HG03520 (cell line): ENCODE data around the gene CASK.
"Not testable (repeated sequence)": the region's sequence is repeated elsewhere in the genome, so short reads cannot be mapped to it uniquely, and the experiment has no call there.

Experiments used
- ATAC-seq: cut with Tn5 transposase; IDR thresholded peaks from one replicate; pipeline ENCODE4 v1.9.1; 2021; ENCODE audit warnings: mild to moderate bottlenecking, moderate library complexity; ENCODE audit not compliant: unreplicated experiment

Gene CASK

DNA sequence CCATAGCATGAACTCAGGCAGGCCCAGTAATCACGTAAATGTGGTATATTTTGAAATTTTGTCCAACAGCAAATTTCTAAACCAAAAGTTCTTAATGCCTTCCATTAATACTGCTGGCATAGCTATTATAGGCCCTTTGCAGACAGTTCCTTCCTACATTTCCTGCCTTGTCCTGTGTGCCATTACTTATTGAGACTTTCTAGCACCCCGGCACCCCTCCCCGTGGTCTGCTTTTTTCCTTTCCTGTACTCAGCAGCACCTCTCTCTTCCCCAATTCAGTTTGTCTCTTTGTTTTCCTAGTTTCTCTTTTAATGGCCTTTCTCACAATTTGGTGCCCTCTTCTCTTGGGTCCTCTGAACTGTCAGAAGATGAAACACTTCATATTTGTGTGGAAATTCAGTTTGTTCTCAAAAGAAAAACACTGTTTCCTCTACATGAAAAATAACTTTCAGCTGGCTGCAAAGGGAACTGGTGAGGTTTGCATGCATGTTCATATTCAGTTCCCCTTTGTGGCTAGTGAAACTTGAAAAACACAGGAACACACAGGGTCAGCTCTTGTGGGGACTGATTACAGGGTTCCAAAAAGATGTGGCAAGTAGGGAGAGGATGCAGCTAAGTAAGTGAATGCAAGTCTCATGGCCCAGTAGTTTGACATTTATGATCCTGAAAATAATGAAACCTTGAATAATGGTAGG lies 217.5 kb downstream of the CASK start:
- peak; percentile 86 for ATAC-seq

DNA sequence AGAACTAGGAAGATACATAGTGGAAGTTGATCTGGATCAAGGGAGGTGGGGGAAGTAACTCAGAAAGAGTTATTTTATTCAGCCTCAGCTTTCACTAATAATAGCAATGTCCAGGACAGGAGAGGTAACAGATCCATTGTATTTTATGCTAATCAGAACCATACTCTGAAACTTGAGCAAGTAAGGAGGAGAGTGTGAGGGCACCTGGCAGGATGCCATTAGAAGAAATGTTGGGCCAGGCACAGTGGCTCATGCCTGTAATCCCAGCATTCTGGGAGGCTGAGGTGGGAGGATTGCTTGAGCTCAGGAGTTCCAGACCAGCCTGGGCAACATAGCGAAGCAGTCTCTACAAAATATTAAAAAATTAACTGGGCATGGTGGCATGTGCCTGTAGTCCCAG lies 218.3 kb downstream of the CASK start:
- ATAC-seq, result no peak

DNA sequence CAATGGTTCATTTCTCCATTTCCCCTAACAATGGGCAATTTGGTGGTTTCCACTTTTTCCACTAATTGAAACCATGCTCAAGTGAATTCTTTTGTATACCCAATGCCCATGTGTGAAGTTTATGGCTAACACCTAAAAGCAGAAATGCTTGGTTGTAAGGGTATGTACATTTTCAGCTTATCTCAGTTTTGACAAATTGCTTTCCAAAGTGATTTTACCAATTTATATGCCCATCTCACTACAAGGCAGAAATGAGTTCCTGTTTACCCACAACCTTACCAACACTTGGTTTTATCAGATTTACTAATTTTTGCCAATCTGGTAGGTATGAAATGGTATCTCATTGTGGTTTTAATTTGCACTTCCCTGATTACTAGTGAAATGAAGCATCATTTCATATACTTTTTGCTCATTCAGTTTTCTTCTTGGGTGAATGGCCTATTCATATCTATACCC lies 219.8 kb downstream of the CASK start:
- no peak for ATAC-seq

DNA sequence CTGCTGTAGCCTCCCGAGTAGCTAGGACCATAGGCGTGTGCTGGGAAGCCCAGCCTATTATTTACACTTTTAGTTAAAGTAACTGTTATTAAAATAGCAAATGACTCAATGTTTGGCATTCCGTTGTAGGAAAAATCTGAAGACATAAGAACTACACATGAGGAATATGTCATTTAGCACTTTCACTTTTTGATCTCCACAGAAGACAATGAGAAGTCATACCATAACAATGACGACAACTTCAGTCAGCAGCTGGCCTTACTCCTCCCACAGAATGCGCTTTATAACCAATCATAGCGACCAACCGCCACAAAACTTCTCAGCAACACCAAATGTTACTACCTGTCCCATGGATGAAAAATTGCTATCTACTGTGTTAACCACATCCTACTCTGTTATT lies 227.9 kb downstream of the CASK start:
- no peak for ATAC-seq

DNA sequence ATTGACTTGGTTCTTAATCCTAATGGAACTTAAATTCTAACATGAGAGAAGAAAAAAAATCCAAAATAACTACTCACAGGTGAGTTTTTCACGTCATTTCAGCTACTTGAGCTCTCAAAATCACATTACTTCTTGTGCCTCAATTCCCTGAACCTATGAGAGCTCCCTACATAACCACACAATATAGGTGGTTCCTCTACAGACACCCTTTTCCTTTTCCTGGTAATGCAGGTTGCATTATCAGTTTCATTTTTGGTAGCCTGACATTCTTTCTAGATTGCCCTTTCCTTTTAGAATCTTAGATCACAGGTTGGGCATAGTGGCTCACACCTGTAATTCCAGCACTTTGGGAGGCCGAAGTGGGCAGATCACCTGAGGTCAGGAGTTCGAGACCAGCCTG lies 230.3 kb downstream of the CASK start:
- ATAC-seq, result no peak

DNA sequence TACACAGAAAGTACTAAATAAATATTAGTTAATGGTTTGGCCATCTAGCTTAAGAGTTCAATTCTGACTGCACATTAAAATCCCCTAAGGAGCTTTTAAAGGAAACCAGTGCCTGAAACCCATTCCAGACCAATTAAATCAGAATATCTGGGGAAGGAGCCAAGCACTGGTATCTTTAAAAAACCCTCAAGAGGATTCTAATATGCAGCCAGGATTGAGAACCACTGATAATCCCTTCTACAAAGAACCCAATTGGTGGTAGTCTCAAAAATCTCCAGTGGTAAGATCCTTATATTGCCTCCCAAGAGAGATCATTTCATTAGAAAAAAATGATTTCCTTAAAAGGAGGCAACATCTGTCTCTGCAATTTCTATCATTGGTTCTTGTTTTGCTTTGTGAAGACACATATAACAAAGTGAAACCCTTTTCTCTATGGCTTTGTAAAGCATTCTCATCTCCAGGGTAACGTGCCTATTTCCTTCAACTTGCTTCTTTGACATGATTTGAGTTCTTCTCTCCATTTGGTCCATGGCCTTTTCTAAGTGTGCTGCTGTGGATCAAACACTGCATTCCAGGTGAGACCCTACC lies 231.1 kb downstream of the CASK start:
- ATAC-seq, result no peak

DNA sequence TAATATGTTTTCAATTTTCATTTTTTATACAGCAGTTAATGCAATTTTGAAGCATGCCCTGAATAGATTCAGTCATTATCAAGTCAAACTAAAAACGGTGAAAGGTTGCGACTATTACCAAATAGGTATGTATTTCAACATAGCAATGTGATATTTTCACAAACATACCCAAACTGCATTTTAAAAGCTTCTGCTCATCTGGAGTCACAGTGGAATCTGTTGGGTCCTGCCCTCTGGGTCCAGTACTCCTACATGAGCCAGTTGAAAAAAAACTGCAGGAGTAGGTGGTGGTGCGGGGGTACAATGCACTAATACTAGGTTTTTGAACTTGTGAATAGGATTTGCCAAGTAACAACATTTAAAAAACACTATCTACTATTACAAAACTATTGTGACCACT lies 233.6 kb downstream of the CASK start:
- ATAC-seq, result no peak

DNA sequence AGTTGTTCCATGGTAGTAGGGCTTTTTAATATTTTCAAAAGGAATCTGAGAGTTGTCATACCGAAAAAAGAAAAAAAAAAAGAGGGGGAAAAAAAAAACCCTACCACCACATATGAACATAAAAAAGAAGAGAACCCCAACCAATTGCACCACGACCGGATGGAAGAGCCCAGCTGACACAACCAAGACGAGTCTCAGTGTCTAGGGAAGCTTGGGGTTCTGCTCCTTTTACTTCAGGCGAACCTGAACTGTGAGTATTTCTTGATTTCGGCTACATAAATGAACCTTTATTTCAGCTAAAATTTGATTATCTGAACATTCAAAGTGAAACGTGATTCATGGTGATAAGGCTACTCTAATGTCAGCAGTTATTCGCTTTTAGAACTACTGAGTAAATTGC lies 234.5 kb downstream of the CASK start, which contains the start of gene GPR34:
Gene GPR34, plus strand, starts transcription at position 139 of the 400 bp plus-strand sequence. CDS start 6,661 bp downstream, outside the sequence.
- ATAC-seq, result no peak

DNA sequence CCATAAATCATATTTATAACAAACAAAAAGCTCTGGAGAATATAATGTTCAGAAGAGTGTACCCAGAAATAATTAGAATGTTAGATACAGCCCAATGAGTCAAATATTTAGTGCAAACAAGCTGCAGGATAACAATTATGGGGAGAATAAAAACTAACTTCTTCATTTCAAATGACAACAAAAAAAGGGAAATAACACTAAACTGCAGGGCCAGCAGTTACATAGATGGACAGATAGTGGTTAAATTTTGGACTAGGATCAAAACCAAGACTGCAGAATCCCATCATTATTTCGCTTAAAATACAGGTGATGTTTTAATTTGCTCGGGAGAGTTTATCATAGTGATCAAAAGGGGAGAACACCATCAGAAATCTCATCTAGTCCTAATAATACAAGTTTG lies 235.2 kb downstream of the CASK start:
- ATAC-seq, result no peak

DNA sequence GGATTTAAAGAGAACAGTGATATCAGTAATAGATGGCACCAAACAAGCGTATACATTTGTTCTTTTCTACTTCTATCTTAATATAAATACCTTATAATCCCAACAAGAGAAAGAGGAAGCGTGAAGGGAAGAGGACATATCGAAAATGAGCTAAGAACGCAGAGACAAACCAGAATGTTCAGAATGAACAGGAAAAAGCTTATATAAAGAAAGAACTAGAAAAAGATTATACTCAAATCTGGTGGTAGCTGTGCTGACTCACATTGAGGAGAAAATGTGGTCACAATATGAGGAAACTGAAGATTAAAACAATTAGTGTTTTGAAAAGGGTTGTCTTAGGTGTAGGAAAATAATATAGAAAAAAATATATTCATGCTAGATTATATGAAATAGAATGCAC lies 236.6 kb downstream of the CASK start:
- ATAC-seq, result no peak

DNA sequence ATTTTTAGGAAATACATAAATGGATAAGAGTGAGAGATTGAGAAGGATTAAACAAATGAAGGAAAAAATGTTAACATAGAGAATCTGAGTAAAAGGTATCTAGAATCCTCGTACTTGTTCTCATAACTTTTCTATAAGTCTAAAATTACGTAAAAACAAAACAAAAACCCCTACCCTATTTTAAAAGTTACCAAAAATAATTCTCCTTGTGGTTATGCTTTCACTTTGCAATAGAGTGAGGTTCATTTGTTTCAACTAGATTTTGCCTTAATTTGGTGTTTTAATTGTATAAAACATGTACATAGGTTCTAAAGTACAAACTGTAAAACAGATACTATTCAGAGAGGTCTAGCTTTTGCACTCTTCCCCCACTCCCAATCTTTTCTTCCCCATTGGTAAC lies 238.4 kb downstream of the CASK start:
- no peak for ATAC-seq

DNA sequence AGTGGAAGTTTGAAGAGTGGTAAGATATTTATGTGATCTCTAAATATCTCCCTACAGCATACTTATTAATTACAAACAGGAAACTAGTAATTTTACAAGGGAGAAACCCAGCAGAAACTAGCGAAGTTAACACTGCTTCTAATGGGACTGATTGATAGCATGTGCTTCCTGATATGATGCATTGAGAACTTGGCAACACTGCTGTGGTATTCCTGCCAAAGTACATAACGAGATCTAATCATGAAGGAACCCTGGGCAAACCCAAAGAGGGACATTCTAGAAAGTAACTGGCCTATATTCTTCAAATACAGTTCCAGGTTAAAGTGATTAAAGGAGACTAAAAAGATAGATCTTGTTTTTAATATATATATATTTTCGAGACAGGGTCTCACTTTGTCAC lies 239.2 kb downstream of the CASK start:
- no peak for ATAC-seq

DNA sequence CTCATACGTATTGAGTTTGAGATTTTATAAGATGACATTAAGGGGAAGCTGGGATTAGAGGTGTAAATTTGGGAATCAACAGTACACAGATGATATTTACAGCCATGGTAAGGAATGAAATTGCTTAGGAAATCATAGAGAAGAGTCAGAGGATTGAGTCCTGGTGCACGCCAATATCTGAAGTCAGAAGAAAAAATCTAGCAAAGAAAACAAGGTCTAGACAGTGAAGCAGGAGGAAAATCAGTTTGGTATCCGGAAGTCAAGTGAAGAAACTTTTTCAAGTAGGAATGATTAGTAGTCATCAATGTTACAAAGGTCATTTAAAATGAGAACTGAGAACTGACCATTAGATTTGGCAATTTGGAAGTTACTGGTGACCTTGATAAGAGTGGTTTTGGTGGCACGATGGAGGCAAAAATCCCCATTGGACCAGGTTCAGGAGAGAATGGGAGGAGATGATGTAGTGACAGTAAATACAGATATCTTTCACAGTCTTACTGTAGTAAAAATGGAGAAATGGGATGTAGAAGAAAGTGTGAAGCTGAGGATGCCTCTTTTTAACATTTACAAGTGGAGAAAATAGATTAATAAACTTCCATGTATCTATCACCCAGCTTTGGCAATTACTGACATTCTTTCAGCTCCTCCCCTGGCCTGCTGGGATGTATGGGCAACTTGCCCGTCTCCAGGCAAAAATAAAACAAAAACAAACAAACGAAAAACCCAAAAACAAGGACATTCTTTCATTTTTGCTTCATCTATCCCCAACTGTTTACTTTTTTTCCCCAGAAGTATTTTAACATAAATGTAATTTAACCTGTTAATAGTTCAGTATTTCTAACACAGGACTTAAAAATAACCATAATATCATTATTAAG lies 245.9 kb downstream of the CASK start:
- ATAC-seq, result no peak

DNA sequence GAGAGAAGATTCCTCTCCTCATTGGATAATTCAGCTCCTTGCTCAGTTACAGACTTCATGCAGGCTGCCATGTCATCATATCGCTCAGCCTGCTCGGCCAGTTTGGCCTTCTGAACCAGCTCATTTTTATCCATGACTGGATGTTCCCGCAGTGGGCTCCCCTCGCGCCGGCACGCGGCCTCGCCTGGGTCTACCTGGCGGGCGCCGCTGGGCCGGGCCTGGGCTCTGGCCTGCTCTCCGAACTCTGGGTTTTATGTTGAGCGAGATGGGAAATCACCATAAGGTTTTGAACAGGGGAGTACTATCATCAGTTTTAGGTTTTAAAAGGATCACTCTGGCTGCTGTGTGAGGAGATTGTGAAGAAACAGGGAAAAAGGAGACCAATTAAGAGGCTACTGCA lies 247.0 kb downstream of the CASK start:
- not testable (repeated sequence) for ATAC-seq

DNA sequence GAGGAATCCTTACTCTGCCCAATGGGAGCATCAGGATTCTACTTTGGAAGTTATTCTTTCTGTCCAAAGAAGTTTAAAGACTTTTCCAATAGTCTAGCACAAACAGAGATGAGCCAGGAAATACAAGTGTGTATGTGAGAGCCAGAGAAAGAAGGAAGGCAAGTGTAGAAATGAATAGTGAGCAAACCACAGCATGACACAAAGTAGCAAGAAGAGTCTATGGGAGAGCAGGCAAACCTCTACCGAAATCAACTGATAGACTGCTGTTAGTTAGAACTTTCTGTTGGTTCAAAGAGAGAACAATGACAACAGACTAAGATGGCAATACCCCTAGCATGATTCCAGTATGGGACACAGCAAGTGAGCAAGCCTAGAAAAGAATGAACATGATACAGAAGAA lies 250.7 kb downstream of the CASK start:
- ATAC-seq, result no peak

DNA sequence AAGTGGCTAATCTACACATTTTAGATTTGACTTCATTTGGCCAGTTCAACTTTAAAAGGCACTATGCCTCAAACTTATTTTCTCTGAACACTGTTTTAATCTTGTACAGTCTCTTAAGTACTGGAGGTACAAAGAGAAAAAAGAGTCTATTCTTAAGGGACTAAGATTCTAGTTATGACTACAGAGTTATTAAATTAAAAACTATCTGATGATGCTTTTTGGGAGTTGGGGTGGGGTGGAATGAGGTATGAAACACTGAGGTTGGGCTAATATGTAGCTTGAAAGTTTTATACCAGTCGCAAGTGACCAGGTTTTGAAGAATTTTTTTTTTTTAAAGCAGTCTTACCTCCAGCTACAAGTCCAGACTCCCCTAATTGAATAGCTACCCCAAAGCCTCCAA lies 252.3 kb downstream of the CASK start:
- ATAC-seq, result no peak

DNA sequence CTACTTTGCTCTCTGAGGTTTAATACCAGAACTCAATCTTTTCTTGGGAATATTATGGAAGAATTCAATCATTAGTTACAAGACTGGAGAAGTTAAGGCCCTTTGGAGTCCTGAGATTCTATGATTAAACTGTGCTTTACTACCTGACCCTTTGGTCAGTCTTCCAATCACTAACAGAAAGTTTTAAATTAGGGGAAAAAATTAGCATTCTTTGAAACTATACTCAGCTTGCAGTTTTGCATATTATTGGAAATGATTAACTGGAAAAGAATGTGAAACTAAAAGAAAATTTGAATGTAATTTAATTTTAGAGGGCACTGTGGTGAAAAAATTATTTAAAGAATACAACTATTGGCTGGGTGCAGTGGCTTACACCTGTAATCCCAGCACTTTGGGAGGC lies 253.2 kb downstream of the CASK start:
- ATAC-seq, result no peak

DNA sequence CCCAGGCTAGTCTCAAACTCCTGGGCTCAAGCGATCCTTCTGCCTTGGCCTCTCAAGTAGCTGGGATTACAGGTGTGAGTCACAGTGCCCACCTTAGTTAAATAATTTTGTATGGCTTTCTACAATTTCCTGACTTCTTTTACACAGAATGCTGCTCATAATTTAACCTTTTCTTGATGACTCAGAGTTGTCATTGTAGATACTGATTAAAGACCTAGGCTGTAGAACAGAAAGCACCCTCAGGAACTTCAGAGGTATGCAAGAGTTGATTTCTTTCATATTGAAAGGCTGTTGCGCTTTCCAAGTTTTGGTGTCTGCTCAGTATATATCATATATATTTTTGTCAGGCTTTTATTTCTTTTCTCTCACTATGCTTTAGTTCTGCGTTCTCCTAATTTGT lies 255.7 kb downstream of the CASK start:
- ATAC-seq, result no peak

DNA sequence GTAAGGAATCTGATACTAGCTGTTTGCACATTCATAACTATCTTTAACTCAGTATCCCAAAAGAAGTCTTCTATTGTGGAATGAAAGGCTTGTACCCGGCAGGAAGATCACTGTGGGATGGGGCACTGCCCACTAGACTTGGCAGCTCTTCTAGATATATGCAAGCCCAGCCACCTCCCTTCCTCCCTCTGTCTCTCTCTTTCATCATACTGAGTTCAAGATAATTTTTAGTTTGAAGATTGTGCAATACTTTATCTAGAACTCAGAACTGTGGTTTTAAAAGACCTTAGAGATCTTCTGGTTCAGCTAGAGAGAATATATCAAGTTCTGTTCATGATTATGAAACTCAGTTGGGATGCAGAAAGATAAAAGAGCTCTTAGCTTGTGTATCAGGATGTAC lies 257.1 kb downstream of the CASK start:
- ATAC-seq, result no peak

DNA sequence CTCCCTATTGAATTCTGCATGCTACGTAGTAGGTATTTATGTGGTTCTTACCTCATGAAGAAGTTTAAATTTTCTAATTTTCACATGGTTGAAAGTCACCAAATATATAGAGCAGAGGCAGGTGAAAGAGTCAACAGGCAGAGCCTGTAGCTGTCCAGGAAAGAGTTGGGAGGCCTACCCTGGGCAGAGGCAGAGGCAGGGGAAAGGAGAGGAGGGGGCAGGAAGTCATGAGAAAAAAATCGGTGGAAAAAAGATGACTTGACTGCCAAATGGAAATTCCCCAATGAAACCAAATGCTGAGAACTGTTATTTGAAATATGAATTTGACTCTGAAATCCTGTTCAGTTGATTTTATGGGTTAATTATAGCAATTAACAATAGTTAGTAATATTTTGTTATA lies 257.7 kb downstream of the CASK start:
- ATAC-seq, result no peak

DNA sequence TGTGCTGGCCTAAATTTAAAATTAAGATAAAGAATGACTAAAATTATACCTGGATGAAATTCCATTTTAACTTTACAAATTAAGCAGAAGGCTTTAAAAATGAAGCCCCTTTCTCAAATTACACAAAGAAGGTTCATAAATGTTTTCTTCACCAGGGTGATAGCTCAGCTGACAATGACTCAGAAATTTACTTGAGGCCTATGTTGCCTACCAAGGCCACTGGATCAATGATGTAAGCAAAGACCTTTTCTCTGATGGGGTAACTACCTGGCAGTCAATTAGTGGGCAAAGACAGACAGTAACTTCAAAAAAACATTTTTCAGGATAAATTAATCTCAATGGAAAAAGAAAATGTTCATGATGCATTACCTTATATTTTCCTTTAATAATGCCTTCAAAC lies 258.4 kb downstream of the CASK start:
- ATAC-seq, result no peak

DNA sequence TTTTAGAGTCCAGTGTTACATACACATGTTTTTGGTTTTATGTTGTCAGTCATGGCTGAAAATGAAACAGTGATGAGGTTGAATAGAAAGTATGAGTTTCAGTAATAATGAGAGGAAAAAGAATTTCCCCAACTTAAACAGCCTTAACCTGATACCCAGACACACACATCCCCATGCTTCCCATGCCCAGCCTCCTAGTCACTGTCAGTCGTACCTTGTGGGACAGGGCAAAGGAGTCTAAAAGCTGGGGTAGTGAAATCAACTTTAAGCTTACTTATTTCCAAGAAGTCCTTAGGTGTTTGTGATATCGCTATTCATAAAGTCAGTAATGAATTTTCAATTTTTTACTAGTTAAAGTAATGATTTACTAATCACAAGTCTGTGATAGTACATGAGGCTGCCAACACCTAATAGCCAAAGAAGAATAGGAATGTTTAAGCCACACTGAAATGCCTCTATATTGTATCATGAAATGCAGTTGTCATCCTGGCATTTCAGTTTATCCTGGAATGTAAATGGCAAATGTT lies 258.9 kb downstream of the CASK start:
- ATAC-seq, result peak; percentile 80
